NCI-H1417 (cell line): Measurements from ENCODE around the gene ORM2.

Source experiments
- DNase-seq, 3 experiments: peaks; one replicate each; lab custom pipeline; 2025; lab: John Stamatoyannopoulos, UW

The ORM2 gene

DNA sequence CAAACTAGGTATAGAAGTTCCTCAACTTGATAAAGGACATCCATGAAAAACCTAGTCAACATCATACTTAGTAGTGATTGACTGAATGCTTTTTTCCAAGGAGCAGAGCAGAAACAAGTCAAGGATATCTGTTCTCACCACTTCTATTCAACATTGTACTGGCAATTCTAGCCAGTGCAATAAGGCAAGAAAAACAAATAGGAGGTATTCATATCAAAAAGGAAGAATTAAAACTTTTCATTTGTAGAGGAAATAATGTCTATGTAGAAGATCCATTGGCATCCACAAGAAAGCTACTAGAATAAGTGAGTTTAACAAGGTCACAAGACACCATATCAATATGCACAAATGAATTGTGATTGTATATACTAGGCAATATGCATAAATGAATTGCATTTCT is 35.0 kb upstream of the ORM2 start:
- DNase-seq, result no peak

DNA sequence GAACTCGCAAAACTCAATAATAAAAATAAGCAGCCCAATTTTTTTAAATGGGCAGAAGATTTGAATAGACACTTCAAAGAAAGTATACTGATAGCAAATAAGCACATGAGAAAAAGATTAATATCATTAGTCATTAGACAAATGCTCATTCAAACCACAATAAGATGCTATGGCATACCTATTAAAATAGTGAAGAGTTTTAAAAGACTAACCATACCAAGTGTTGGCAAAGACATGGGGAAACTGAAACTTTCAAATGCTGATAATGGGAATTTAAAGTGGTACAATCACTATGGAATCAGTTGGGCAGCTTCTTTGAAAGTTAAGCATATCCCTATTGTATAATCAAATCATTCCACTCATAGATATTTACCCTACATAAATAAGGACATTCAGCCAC is 33.3 kb upstream of the ORM2 start:
- DNase-seq, result no peak

DNA sequence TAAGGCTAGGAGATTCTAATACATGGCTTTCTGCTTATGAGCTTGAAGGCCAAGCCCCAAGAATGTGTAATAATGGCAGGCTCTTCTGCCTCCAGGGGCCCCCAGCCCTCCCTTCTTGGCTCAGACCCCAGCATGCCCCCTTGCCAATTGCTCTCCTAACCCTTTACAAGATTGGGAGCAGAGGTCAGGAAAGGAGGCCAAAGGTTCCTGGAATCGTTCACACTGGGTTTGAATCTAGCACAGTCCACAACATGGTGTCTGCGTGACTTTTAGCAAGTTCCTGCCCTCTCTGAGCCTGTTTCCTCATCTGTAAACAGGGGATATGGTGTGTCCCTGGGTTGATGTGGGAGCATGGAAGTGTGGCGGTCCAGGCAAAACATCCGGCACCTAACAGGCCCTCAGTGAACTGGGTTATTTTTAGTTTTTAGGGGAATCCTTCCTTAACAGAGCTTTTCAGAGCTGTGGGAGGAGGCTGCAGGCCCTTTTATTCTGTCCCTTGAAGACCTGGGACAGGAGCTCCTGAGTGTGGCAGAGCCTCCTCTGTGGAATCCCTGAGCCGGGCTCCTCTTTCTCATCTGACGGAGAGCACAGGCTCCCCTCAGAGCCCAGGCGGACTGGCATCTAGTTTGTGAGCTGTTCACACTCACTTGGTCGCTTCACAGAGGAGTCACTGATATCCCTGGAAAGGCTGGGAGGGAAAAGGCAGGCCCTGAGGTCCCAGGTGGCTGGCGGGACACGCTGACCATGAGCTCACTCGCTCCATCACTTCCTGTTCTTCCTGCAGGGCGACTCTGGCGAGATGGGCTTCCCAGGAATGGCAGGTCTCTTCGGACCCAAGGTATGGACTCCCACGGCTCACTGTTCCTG is 30.1 kb upstream of the ORM2 start:
- no peak for DNase-seq

DNA sequence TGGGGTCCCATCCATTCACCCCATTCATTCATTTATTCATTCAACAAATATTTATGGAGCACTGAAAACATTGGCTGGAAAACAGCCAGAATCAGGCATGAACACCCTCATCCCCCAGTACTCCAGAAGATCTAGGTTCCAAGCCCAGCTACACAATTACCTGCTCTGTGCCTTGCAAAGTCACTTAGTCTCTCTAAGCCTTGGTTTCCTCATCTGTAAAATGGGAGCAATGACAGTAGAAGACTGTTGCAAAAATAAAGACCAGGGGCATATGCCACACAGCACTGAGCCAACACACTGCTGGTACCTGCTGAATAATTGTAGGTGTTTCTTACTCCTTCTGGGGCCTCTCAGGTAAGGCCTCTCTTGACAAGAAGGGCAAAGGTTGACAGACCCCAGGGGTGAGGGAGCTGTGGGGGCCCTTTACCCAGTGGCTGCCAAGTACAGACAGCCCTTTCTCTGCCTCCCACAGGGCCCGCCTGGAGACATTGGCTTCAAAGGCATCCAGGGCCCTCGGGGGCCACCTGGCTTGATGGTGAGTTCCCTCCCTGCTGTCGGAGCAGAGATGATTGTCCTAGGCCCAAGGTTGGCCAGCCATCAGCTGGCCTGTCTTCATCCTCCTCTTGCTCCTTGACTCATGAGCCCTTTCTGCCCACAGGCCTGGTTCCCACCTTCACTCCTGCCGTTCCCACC is 29.4 kb upstream of the ORM2 start:
- no peak for DNase-seq

DNA sequence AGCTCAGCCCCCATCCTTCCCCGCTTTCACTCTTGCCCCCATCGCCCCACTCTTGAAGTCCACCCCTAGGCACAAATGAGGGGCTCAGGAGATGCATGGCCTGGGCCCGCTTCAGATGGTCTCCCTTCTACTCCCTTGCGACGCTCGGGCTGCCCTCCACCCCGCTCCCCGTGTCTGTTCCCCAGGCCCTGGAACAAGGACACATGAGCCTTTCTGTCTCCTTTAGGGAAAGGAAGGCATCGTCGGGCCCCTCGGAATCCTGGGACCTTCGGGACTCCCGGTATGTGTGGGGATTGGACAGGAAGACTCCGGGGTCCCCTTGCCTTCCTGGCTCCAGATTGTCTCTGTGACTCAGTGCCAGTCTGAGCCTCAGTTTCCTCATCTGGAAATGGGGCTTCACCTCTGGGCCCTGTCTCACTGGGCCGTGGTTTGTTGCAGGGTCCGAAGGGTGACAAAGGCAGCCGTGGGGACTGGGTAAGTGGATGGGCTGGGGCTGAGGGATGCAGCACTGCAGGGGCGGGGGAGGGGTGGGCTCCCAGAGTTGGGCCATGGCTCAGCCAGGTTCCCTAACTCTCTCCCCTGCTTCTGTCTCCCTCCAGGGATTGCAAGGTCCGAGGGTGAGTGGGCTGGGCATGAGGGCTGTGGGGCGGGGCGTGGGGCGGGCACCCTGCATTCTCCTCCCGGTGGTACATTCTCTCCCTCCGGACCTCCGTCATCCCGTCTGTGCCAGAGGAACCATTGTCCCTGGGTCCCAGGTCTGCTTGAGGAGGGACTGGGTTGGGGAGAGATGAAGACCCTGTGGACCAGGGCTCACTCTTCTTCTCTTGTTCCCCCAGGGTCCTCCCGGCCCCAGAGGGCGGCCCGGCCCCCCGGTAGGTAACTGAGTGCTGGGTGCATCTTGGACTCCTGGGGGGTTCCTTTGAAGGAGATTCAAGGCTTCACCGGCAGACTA is 28.5 kb upstream of the ORM2 start:
- DNase-seq, result no peak

DNA sequence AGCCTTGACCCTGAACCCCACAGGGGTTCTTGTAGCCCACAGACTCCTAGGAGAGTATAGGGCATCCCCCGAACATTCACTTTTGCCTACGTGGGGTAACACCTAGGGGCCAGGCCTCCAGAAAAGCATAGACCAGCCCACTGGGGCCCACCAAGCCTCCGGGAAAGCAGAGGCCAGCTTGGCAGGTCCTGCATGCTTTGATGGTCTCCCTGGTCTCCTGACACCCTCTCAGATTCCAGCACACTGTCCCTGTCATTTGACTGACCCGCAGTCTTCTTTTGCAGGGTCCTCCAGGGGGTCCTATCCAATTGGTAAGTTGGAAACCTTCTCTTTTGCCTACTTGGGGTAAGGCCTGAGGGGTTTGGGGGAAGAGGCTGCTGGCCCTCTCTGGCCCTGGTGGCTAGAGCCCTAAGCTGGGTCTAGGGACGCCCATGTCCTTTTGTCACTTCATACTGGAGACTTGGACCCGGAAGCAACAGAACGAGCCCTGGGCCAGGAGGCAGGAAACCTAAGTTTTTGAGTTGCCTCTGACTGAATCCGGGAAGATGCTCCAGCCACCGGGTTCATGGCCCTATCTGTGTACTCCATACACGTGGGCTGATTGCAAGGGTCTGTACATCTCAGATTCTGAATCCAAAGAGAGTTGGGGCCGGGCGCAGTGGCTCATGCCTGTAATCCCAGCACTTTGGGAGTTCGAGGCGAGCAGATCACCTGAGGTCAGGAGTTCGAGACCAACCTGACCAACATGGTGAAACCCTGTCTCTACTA is 27.7 kb upstream of the ORM2 start:
- DNase-seq, result no peak

DNA sequence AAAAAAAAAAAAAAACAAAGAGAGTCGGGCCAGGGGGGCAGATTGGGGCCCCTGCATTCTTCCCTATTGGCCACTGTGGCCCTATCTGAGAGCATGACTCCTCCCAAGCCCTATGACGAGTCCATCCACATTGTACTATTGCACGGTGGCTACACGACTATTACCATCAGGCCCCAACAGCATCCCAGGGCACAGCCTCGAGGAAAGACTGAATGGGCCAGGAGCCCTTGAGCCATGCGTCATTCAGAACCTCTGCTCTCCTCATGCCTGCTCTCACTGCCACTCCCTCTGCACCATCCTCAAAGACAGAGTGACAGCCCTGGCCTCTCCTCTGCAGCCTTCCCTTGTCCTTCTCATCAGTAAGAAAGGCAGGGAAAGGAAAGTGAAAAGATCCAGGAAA is 26.9 kb upstream of the ORM2 start:
- DNase-seq, result no peak

GRCh38 chr9:114303571-114303970 is 26.1 kb upstream of the ORM2 start:
- DNase-seq, result no peak

DNA sequence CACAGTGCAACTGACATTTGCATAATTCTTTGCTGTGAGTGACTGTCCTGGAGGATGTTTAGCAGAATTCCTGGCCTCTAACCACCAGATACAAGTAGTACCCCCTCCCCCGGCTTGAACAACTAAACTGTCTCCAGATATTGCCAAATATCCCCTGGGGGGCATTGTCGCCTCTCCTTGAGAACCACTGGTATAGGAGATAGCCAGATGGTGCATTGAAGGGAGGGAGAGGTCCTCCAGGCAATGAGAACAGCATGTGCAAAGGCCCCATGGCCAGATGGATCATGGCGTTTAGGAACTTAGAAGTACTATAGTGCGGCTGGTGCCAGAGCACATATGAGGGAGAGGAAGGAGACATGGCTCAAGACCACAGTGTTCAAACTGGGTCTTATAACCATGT is 25.7 kb upstream of the ORM2 start:
- no peak for DNase-seq

DNA sequence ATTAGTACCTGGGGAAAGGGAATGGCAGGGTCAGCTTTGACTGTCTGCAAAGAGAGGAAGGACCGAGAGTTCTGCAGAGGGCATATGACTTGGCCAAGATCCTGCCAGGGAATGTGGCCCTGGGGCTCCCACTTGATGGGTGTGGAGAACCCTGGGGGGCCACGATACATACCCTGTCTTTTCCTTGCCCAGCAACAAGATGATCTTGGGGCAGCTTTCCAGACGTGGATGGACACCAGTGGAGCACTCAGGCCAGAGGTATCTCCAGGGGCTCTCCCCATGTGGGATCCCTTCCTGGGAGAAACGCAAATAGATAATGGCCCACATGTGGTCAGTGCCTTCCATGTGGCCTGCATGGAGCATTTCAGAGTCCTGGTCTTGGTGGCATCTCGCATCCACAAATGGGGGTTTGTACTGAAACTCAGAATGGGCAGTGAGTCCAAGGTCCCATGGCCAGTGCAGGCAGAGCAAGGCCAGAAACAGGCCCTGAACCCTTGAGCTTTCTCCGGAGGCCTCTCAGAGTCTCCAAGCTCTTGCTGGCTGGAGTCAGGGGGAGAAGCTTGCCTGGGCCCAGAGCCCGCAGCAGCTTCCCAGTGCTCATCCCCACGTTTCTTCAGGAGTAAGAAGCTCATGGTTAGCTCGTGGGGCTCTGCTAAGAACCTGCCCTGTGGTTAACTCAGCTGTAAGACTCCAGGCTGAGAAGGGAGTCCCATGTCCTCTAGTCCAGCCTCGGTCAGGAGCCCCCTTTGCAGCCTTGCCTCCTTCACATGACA is 25.1 kb upstream of the ORM2 start:
- no peak for DNase-seq

- DNase-seq, result no peak
Measured at GRCh38 chr9:114307899-114308267, 21.8 kb upstream of the ORM2 start.

GRCh38 chr9:114308361-114308950 is 21.2 kb upstream of the ORM2 start:
- no peak for DNase-seq

- no peak for DNase-seq
Measured at GRCh38 chr9:114309096-114309495, 20.6 kb upstream of the ORM2 start.

GRCh38 chr9:114310471-114311450 is 18.9 kb upstream of the ORM2 start:
- no peak for DNase-seq

DNA sequence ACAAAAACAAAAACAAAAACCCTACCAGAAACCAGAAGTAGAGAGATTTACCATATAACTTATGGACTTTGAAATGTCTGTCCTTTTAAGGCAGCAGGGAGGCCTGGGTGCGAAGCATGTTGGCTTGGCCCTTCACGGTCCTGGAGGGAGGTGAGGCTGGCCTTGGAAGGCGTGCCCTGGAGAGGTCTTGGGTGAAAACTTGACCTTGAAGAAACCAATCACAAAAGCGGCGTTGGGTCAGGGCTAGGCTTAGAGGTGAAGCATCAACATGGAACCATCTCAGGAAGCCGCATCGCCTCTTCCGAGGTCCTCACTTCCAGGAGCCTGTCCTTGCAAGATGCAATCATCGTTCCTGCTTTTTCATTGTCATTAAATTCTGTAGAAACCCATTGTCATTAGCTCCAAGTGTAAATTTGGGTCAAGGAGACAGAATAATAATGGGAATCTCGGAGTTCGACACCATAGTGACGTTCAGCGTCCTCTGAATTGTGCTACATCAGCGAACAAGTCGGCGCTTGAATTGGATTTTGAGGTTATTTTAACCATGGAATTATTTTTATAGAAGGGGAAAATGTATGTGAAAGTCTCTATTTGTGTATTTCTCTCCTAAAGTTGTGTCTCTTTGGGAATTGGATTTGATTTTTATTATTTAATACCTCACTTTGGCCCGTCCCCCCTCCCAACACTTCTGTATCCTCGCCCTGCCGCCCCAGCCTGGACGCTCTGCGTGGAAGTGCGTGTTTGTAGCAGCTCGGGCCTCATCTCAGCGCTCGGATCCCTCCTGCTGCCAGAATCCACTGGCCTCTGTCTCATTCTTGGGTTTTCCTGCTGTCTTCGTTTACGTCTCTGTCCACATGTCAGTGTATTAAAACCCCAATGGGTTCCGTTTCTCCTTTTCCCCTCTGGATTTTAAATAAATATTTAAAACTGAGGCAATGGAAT is 17.8 kb upstream of the ORM2 start:
- DNase-seq, result no peak

DNA sequence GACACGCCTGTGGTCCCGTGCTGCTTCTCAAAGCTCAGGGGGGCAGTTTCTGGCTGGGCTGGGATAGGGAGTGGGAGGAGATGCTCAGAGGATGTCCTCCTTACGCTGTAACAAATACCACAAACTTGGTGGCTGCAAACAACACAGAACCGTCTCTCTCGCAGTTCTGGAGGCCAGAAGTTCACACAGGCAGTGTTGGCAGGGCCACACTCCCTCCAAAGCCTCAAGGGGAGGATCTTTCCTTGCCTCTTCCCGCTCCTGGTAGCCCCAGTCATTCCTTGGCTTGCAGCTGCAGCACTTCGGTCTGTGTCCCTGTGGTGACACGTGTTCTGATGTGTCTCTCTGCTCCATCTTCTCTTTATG is 17.2 kb upstream of the ORM2 start:
- DNase-seq, result no peak

DNA sequence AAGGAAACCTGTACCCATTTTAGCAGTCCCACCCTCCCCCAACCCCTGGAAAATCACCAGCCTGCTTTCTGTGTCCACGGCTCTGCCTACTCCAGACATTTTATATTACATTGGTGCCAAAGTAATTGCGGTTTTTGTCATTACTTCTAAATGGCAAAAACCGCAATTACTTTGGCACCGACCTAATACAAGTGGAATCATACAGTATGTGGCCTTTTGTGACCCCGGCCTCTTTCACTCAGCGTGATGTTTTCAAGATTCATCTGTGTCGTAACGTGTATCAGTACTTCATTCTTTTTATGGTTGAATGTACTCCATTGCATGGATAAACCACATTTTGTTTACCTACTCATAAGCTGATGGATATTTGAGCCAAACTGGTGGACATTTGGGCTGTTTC is 16.5 kb upstream of the ORM2 start:
- no peak for DNase-seq

DNA sequence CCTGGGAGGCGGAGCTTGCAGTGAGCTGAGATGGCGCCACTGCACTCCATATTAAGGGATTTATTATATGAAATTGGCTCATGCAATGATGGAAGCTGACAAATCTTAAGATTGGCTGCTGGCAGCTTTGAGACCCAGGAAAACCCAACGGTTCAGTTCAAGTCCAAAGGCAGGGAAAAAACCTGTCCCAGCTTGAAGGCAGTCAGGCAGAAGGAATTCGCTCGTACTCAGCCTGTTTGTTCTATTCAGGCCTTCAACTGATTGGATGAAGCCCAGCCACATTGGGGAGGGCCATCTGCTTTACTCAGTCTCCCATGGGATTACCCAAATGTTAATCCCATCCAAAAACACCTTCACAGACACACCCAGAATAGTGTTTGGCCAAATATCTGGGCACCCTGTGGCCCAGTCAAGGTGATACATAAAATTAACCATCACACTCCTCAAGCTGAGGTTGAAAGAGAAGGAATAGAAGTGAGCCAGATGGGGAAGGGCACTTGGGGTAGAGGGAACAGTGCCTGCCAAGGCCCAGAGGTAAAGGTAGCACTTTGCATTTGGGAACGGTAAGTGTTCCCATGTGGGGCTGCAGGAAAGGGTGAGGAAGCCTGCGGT is 15.3 kb upstream of the ORM2 start:
- DNase-seq, result no peak
